CD1c-positive myeloid dendritic cell (primary cell): ENCODE results near the gene IKBIP.
A peak's percentile ranks its signal among the peaks of the same experiment; 100 is the strongest.
"Not testable (repeated sequence)": the region's sequence is repeated elsewhere in the genome, so short reads cannot be mapped to it uniquely, and the experiment has no call there.

Experiments used
- DNase-seq: peaks from one replicate; pipeline ENCODE4 v3.0.0-alpha.2; 2016; ENCODE audit errors: extremely low spot score

The IKBIP gene

GRCh38 chr12:98637068-98637467, 7.5 kb downstream of the IKBIP start:
- DNase-seq: no peak

GRCh38 chr12:98635657-98636323, 8.8 kb downstream of the IKBIP start:
- DNase-seq: no peak

- peak; percentile 88 for DNase-seq
These were observed 25.6 kb downstream of the IKBIP start for GRCh38 chr12:98618952-98619351.

- DNase-seq: peak; percentile 63
These were observed 31.8 kb downstream of the IKBIP start for GRCh38 chr12:98612696-98613334.

GRCh38 chr12:98610596-98610995, 34.0 kb downstream of the IKBIP start:
- no peak for DNase-seq

- no peak for DNase-seq
These were observed 38.1 kb downstream of the IKBIP start for GRCh38 chr12:98606359-98606988.

- no peak for DNase-seq
These were observed 42.7 kb downstream of the IKBIP start for GRCh38 chr12:98601924-98602323.

- DNase-seq: not testable (repeated sequence)
These were observed 47.3 kb downstream of the IKBIP start for GRCh38 chr12:98597313-98597712.

- DNase-seq: no peak
These were observed 49.2 kb downstream of the IKBIP start for GRCh38 chr12:98595243-98595988.

- DNase-seq: peak; percentile 57
These were observed 50.3 kb downstream of the IKBIP start for GRCh38 chr12:98594050-98594835.

GRCh38 chr12:98593351-98594049, 51.1 kb downstream of the IKBIP start, which contains the start of gene SLC25A3:
SLC25A3 (plus strand) TSS chr12:98593686; CDS start chr12:98593979, 293 bp downstream.
- peak; percentile 99 for DNase-seq

- DNase-seq: no peak
These were observed 51.7 kb downstream of the IKBIP start for GRCh38 chr12:98592825-98593322.

GRCh38 chr12:98591209-98591608, 53.4 kb downstream of the IKBIP start:
- no peak for DNase-seq

- no peak for DNase-seq
These were observed 57.5 kb downstream of the IKBIP start for GRCh38 chr12:98587084-98587483.

- DNase-seq: no peak
These were observed 62.5 kb downstream of the IKBIP start for GRCh38 chr12:98582093-98582492.

- DNase-seq: no peak
These were observed 63.5 kb downstream of the IKBIP start for GRCh38 chr12:98581101-98581500.

- no peak for DNase-seq
These were observed 63.9 kb downstream of the IKBIP start for GRCh38 chr12:98580695-98581094.

- DNase-seq: no peak
These were observed 64.8 kb downstream of the IKBIP start for GRCh38 chr12:98579835-98580234.

GRCh38 chr12:98579347-98579746, 65.2 kb downstream of the IKBIP start:
- no peak for DNase-seq

GRCh38 chr12:98578821-98579220, 65.8 kb downstream of the IKBIP start:
- DNase-seq: no peak

GRCh38 chr12:98578392-98578791, 66.2 kb downstream of the IKBIP start:
- no peak for DNase-seq
